GM23338 (cell line): ENCODE measurements around the gene CBLN3. TPM values are rescaled to one million over a fixed set of nuclear protein-coding genes. Genes with fewer than 3 reads are reported as not detected.

Experiments used
- ATAC-seq: fragments of 200-7000 bp; cut with Tn5 transposase; 3 replicates; pipeline ENCODE4 v1.9.1; 2020
- DNase-seq: peaks from one replicate; pipeline ENCODE4 v3.0.0-alpha.2; 2015; ENCODE audit warnings: low spot score
- H2AFZ ChIP-seq: fragments of 200-600 bp; sonication (generic); 2 replicates; pipeline ENCODE4 v1.8.0; 2016; ENCODE audit warnings: antibody characterized with exemption, mild to moderate bottlenecking, moderate library complexity
- H3F3A ChIP-seq: fragments of 200-600 bp; sonication (generic); replicated peaks from 2 replicates; pipeline ENCODE4 v1.8.0; 2017; ENCODE audit warnings: antibody characterized with exemption, mixed run types, low read depth
- H3K27ac ChIP-seq: fragments of 200-600 bp; sonication (generic); 2 replicates; pipeline ENCODE4 v1.6.1; 2016; ENCODE audit warnings: low read depth
- H3K27me3 ChIP-seq: fragments of 200-600 bp; sonication (generic); 2 replicates; pipeline ENCODE4 v1.8.0; 2016; ENCODE audit warnings: mild to moderate bottlenecking, mixed run types, moderate library complexity; ENCODE audit not compliant: insufficient read depth
- H3K36me3 ChIP-seq: fragments of 200-600 bp; sonication (generic); 2 replicates; pipeline ENCODE4 v1.8.0; 2016; ENCODE audit warnings: mild to moderate bottlenecking; ENCODE audit not compliant: insufficient read depth
- H3K4me1 ChIP-seq: fragments of 200-600 bp; sonication (generic); 2 replicates; pipeline ENCODE4 v1.8.0; 2016; ENCODE audit warnings: mild to moderate bottlenecking, moderate library complexity; ENCODE audit not compliant: insufficient read depth
- H3K4me2 ChIP-seq: fragments of 200-600 bp; sonication (generic); 2 replicates; pipeline ENCODE4 v1.7.1; 2017; ENCODE audit warnings: mixed run types
- H3K4me3 ChIP-seq: fragments of 200-600 bp; sonication (generic); 2 replicates; pipeline ENCODE4 v1.6.1; 2016; ENCODE audit warnings: mixed run types
- H3K79me2 ChIP-seq: fragments of 200-600 bp; sonication (generic); replicated peaks from 2 replicates; pipeline ENCODE4 v1.8.0; 2017; ENCODE audit warnings: mild to moderate bottlenecking; ENCODE audit not compliant: insufficient read depth
- H3K9me2 ChIP-seq: fragments of 200-600 bp; sonication (generic); 2 replicates; pipeline ENCODE4 v1.8.0; 2017; ENCODE audit not compliant: insufficient read depth
- H4K20me1 ChIP-seq: fragments of 200-600 bp; sonication (generic); replicated peaks from 2 replicates; pipeline ENCODE4 v1.8.0; 2017; ENCODE audit warnings: mild to moderate bottlenecking; ENCODE audit not compliant: insufficient read depth
- H3K27ac Mint-ChIP-seq: 2 replicates; pipeline ENCODE4 v1.8.0; 2020; ENCODE audit warnings: inconsistent platforms, mild to moderate bottlenecking, moderate library complexity, mixed read lengths
- H3K27me3 Mint-ChIP-seq: 3 replicates; pipeline ENCODE4 v1.8.0; 2022; ENCODE audit warnings: low read depth, mild to moderate bottlenecking, moderate library complexity, mixed read lengths, inconsistent platforms; ENCODE audit not compliant: insufficient read depth, poor library complexity
- H3K36me3 Mint-ChIP-seq: 3 replicates; pipeline ENCODE4 v1.8.0; 2021; ENCODE audit warnings: low read depth, mild to moderate bottlenecking, inconsistent platforms, moderate library complexity, mixed read lengths
- H3K4me1 Mint-ChIP-seq: 3 replicates; pipeline ENCODE4 v1.8.0; 2020; ENCODE audit warnings: mild to moderate bottlenecking, inconsistent platforms, mixed read lengths
- H3K4me3 Mint-ChIP-seq: 3 replicates; pipeline ENCODE4 v1.8.0; 2021; ENCODE audit warnings: moderate library complexity, mild to moderate bottlenecking, inconsistent platforms, mixed read lengths
- H3K9me3 Mint-ChIP-seq: 3 replicates; pipeline ENCODE4 v1.8.0; 2020; ENCODE audit warnings: moderate library complexity, mild to moderate bottlenecking, inconsistent platforms, mixed read lengths
- EZH2phosphoT487 ChIP-seq: fragments of 200-600 bp; sonication (generic); IDR thresholded peaks from one replicate; pipeline ENCODE4 v1.8.1; 2018; ENCODE audit warnings: antibody characterized with exemption; ENCODE audit not compliant: unreplicated experiment
- JUNB ChIP-seq: IDR thresholded peaks from one replicate; pipeline ENCODE4 v1.6.1; 2016; ENCODE audit warnings: antibody characterized with exemption; ENCODE audit not compliant: unreplicated experiment
- POLR2AphosphoS5 ChIP-seq: IDR thresholded peaks from 2 replicates; pipeline ENCODE4 v1.6.1; 2016; ENCODE audit warnings: antibody characterized with exemption, low read depth
- STAT1 ChIP-seq: IDR thresholded peaks from one replicate; pipeline ENCODE4 v1.6.1; 2016; ENCODE audit warnings: antibody characterized with exemption; ENCODE audit not compliant: unreplicated experiment
- polyA plus RNA-seq: library from polyadenylated mRNA; unstranded; fragments of >200 nt; fragmentation: Nextera tagmentation; extraction: Ambion mirVana; gene quantifications from 2 replicates; pipeline ENCODE4 v1.2.1, GENCODE V29; 2016
- total RNA-seq: library from RNA; depleted of rRNA; stranded (reverse); fragments of >200 nt; shearing (Covaris generic); gene quantifications from 2 replicates; pipeline ENCODE4 v1.2.3, GENCODE V29; 2014
- TF ChIP-seq, protein P1 (sequence below): fragments of 250-450 bp; sonication (Bioruptor Pico); IDR thresholded peaks from 2 replicates; pipeline ENCODE4 v1.5.0; 2020; ENCODE audit warnings: mild to moderate bottlenecking, moderate library complexity
- TF ChIP-seq, protein P2 (sequence below), 2 experiments: fragments of 200-600 bp in 1 of 2; sonication (generic) in 1 of 2; conservative IDR thresholded peaks; 2 replicates each; pipeline versions ENCODE4 v1.5.1 to v1.6.1; 2016 to 2017; ENCODE audit warnings: antibody characterized with exemption in 2 of 2, low read depth in 2 of 2, mild to moderate bottlenecking in 2 of 2, moderate library complexity in 1 of 2

Gene CBLN3
- total and polyA plus RNA-seq, 2 experiments from 2014 or later: 0.07 to 0.19 TPM

- TF ChIP-seq, protein P1, sequence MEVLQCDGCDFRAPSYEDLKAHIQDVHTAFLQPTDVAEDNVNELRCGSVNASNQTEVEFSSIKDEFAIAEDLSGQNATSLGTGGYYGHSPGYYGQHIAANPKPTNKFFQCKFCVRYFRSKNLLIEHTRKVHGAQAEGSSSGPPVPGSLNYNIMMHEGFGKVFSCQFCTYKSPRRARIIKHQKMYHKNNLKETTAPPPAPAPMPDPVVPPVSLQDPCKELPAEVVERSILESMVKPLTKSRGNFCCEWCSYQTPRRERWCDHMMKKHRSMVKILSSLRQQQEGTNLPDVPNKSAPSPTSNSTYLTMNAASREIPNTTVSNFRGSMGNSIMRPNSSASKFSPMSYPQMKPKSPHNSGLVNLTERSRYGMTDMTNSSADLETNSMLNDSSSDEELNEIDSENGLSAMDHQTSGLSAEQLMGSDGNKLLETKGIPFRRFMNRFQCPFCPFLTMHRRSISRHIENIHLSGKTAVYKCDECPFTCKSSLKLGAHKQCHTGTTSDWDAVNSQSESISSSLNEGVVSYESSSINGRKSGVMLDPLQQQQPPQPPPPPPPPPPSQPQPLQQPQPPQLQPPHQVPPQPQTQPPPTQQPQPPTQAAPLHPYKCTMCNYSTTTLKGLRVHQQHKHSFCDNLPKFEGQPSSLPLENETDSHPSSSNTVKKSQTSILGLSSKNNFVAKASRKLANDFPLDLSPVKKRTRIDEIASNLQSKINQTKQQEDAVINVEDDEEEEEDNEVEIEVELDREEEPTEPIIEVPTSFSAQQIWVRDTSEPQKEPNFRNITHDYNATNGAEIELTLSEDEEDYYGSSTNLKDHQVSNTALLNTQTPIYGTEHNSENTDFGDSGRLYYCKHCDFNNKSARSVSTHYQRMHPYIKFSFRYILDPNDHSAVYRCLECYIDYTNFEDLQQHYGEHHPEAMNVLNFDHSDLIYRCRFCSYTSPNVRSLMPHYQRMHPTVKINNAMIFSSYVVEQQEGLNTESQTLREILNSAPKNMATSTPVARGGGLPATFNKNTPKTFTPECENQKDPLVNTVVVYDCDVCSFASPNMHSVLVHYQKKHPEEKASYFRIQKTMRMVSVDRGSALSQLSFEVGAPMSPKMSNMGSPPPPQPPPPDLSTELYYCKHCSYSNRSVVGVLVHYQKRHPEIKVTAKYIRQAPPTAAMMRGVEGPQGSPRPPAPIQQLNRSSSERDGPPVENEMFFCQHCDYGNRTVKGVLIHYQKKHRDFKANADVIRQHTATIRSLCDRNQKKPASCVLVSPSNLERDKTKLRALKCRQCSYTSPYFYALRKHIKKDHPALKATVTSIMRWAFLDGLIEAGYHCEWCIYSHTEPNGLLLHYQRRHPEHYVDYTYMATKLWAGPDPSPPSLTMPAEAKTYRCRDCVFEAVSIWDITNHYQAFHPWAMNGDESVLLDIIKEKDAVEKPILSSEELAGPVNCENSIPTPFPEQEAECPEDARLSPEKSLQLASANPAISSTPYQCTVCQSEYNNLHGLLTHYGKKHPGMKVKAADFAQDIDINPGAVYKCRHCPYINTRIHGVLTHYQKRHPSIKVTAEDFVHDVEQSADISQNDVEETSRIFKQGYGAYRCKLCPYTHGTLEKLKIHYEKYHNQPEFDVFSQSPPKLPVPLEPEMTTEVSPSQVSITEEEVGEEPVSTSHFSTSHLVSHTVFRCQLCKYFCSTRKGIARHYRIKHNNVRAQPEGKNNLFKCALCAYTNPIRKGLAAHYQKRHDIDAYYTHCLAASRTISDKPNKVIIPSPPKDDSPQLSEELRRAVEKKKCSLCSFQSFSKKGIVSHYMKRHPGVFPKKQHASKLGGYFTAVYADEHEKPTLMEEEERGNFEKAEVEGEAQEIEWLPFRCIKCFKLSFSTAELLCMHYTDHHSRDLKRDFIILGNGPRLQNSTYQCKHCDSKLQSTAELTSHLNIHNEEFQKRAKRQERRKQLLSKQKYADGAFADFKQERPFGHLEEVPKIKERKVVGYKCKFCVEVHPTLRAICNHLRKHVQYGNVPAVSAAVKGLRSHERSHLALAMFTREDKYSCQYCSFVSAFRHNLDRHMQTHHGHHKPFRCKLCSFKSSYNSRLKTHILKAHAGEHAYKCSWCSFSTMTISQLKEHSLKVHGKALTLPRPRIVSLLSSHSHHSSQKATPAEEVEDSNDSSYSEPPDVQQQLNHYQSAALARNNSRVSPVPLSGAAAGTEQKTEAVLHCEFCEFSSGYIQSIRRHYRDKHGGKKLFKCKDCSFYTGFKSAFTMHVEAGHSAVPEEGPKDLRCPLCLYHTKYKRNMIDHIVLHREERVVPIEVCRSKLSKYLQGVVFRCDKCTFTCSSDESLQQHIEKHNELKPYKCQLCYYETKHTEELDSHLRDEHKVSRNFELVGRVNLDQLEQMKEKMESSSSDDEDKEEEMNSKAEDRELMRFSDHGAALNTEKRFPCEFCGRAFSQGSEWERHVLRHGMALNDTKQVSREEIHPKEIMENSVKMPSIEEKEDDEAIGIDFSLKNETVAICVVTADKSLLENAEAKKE: no peak
- no peak for TF ChIP-seq JUNB
- TF ChIP-seq POLR2AphosphoS5: peak; percentile 56
- TF ChIP-seq STAT1: no peak
These were observed 13.0 kb upstream of the CBLN3 start, which contains the start of gene SDR39U1 (continued) for GRCh38 chr14:24442240-24443052.

- peaks cover 39% of the 10 kb centered on the region for H3K36me3 Mint-ChIP-seq
- DNase-seq: peak; percentile 64
- TF ChIP-seq JUNB (no peak), EZH2phosphoT487 (no peak), POLR2AphosphoS5 (no peak)
- TF ChIP-seq, protein P2, sequence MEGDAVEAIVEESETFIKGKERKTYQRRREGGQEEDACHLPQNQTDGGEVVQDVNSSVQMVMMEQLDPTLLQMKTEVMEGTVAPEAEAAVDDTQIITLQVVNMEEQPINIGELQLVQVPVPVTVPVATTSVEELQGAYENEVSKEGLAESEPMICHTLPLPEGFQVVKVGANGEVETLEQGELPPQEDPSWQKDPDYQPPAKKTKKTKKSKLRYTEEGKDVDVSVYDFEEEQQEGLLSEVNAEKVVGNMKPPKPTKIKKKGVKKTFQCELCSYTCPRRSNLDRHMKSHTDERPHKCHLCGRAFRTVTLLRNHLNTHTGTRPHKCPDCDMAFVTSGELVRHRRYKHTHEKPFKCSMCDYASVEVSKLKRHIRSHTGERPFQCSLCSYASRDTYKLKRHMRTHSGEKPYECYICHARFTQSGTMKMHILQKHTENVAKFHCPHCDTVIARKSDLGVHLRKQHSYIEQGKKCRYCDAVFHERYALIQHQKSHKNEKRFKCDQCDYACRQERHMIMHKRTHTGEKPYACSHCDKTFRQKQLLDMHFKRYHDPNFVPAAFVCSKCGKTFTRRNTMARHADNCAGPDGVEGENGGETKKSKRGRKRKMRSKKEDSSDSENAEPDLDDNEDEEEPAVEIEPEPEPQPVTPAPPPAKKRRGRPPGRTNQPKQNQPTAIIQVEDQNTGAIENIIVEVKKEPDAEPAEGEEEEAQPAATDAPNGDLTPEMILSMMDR (conservative IDR thresholded peaks at IDR 0.05; ENCODE audit: low read depth in 2 of 2): no peak
- TF ChIP-seq, protein P1: no peak
These were observed 12.4 kb upstream of the CBLN3 start for GRCh38 chr14:24441904-24442239.

More at GRCh38 chr14:24441904-24442239, 12.4 kb upstream of the CBLN3 start:
- Mint-ChIP-seq H3K27me3 (peaks cover 4% of the 10 kb centered on the region), H3K4me1 (peaks cover 5% of the 10 kb centered on the region; the same call in 2 of the 3 replicates), H3K27ac (peak overlapping the region; percentile 99), H3K9me3 (no peaks in the 10 kb centered on the region), H3K4me3 (peak overlapping the region; percentile 88)
- H4K20me1 ChIP-seq: no peaks in the 10 kb centered on the region; the same call in 1 of the 2 replicates
- peak overlapping the region; percentile 84 for H3K4me2 ChIP-seq
- H3K9me2 ChIP-seq: no peaks in the 10 kb centered on the region
- peaks cover 7% of the 10 kb centered on the region; the same call in 1 of the 2 replicates for H3K36me3 ChIP-seq
- H3F3A ChIP-seq: peaks cover 7% of the 10 kb centered on the region; the same call in 1 of the 2 replicates
- H3K4me1 ChIP-seq: peaks cover 13% of the 10 kb centered on the region
- ATAC-seq: peak; percentile 43
- H3K27ac ChIP-seq: peak overlapping the region; percentile 97
- H3K27me3 ChIP-seq: no peaks in the 10 kb centered on the region
- peak overlapping the region; percentile 70 for H3K4me3 ChIP-seq
- peaks cover 13% of the 10 kb centered on the region for H3K79me2 ChIP-seq
- H2AFZ ChIP-seq: no peak overlapping the region; the same call in 1 of the 2 replicates
